Mesenchymal stem cell (in vitro differentiated cells and primary cell): ENCODE measurements around the gene ABCD4.

Experiments used
- DNase-seq: peaks from one replicate; pipeline ENCODE4 v3.0.0-alpha.2; 2013
- H2AFZ ChIP-seq: one replicate; pipeline ENCODE4 v1.6.1; 2013; ENCODE audit warnings: low read depth, mild to moderate bottlenecking, control low read depth, inconsistent platforms, low read length, moderate library complexity
- H2AK5ac ChIP-seq: 2 replicates; pipeline ENCODE4 v1.6.1; 2013; ENCODE audit warnings: low read length, moderate library complexity, mild to moderate bottlenecking, inconsistent platforms; ENCODE audit not compliant: severe bottlenecking
- H2BK120ac ChIP-seq: one replicate; pipeline ENCODE4 v1.6.1; 2013; ENCODE audit warnings: low read depth, mild to moderate bottlenecking, inconsistent platforms, low read length, moderate library complexity
- H2BK12ac ChIP-seq, 2 experiments: one replicate each; pipeline ENCODE4 v1.6.1; 2013; ENCODE audit warnings: inconsistent platforms in 2 of 2, low read length in 2 of 2, mild to moderate bottlenecking in 2 of 2, moderate library complexity in 2 of 2, control low read depth in 1 of 2
- H2BK15ac ChIP-seq: one replicate; pipeline ENCODE4 v1.6.1; 2013; ENCODE audit warnings: mild to moderate bottlenecking, low read depth, inconsistent platforms; ENCODE audit not compliant: poor library complexity, severe bottlenecking
- H2BK5ac ChIP-seq: 2 replicates; pipeline ENCODE4 v1.6.1; 2013; ENCODE audit warnings: low read depth, mild to moderate bottlenecking, low read length, control low read depth, inconsistent platforms; ENCODE audit not compliant: poor library complexity, severe bottlenecking
- H3K14ac ChIP-seq, 2 experiments: one replicate each; pipeline ENCODE4 v1.6.1; 2013; ENCODE audit warnings: inconsistent platforms in 2 of 2, low read length in 2 of 2, control low read depth in 1 of 2, mild to moderate bottlenecking in 1 of 2, moderate library complexity in 1 of 2
- H3K18ac ChIP-seq, 2 experiments: one replicate each; pipeline ENCODE4 v1.6.1; 2013; ENCODE audit warnings: inconsistent platforms in 2 of 2, low read length in 2 of 2, control low read depth in 1 of 2, low read depth in 1 of 2, mild to moderate bottlenecking in 1 of 2
- H3K23ac ChIP-seq, 2 experiments: one replicate each; pipeline ENCODE4 v1.6.1; 2013; ENCODE audit warnings: inconsistent platforms in 2 of 2, low read length in 2 of 2, mild to moderate bottlenecking in 2 of 2, moderate library complexity in 2 of 2, control low read depth in 1 of 2
- H3K27ac ChIP-seq: 2 replicates; pipeline ENCODE4 v1.5.1; 2013; ENCODE audit warnings: mild to moderate bottlenecking, moderate library complexity, low read length, control low read depth, inconsistent platforms; ENCODE audit not compliant: poor library complexity, severe bottlenecking
- H3K27me3 ChIP-seq, 2 experiments: 2 replicates each; pipeline versions ENCODE4 v1.6.1 to v1.7.0; 2013; ENCODE audit warnings: low read length in 2 of 2, mild to moderate bottlenecking in 2 of 2, moderate library complexity in 2 of 2, control low read depth in 1 of 2, inconsistent platforms in 1 of 2; ENCODE audit not compliant: control insufficient read depth in 1 of 2, insufficient read depth in 1 of 2
- H3K36me3 ChIP-seq, 2 experiments: 2 replicates each; pipeline versions ENCODE4 v1.6.1 to v1.7.0; 2013; ENCODE audit warnings: low read length in 2 of 2, control low read depth in 1 of 2, inconsistent platforms in 1 of 2, low read depth in 1 of 2, mild to moderate bottlenecking in 1 of 2; ENCODE audit not compliant: insufficient read depth in 2 of 2, control insufficient read depth in 1 of 2
- H3K4ac ChIP-seq, 2 experiments: one replicate each; pipeline ENCODE4 v1.6.1; 2013; ENCODE audit warnings: inconsistent platforms in 2 of 2, low read length in 2 of 2, mild to moderate bottlenecking in 2 of 2, moderate library complexity in 2 of 2, control low read depth in 1 of 2, low read depth in 1 of 2
- H3K4me1 ChIP-seq: 2 replicates; pipeline ENCODE4 v1.6.1; 2013; ENCODE audit warnings: low read depth, low read length, control low read depth; ENCODE audit not compliant: control insufficient read depth, insufficient read depth
- H3K4me2 ChIP-seq: 2 replicates; pipeline ENCODE4 v1.6.1; 2013; ENCODE audit warnings: low read length, mild to moderate bottlenecking, inconsistent platforms; ENCODE audit not compliant: poor library complexity, severe bottlenecking
- H3K4me3 ChIP-seq, 2 experiments: 2 replicates each; pipeline versions ENCODE4 v1.5.1 to v1.7.0; 2013; ENCODE audit warnings: low read length in 2 of 2, mild to moderate bottlenecking in 2 of 2, control low read depth in 1 of 2, low read depth in 1 of 2; ENCODE audit not compliant: insufficient read depth in 1 of 2
- H3K79me1 ChIP-seq: replicated peaks from 2 replicates; pipeline ENCODE4 v1.6.1; 2013; ENCODE audit warnings: mild to moderate bottlenecking, control low read depth, low read length, inconsistent platforms; ENCODE audit not compliant: poor library complexity, severe bottlenecking
- H3K9ac ChIP-seq: 2 replicates; pipeline ENCODE4 v1.7.0; 2013; ENCODE audit warnings: mild to moderate bottlenecking, low read length, moderate library complexity
- H3K9me3 ChIP-seq: 2 replicates; pipeline ENCODE4 v1.7.0; 2013; ENCODE audit warnings: mild to moderate bottlenecking, low read length; ENCODE audit not compliant: control insufficient read depth
- H4K8ac ChIP-seq: one replicate; pipeline ENCODE4 v1.6.1; 2013; ENCODE audit warnings: inconsistent platforms, mild to moderate bottlenecking, low read length, moderate library complexity
- H4K91ac ChIP-seq: one replicate; pipeline ENCODE4 v1.6.1; 2013; ENCODE audit warnings: mild to moderate bottlenecking, low read length, inconsistent platforms
- WGBS: methylation state at CpG from one replicate; pipeline ENCODE4 v1.1.7; 2013; ENCODE audit warnings: mixed read lengths; 5-methylcytosine and 5-hydroxymethylcytosine counted together

ABCD4 gene

GRCh38 chr14:74239848-74240793 is 62.6 kb downstream of the ABCD4 start:
- H3K79me1 ChIP-seq, result no peaks in the 10 kb centered on the region
- H3K4me1 ChIP-seq, result peaks cover 15% of the 10 kb centered on the region
- H2AK5ac ChIP-seq, result no peak overlapping the region
- peaks cover 0 to 3% of the 10 kb centered on the region in 2 experiments for H3K36me3 ChIP-seq
- H2BK12ac ChIP-seq, result no peak overlapping the region
- no peak overlapping the region for H4K91ac ChIP-seq
- no peak overlapping the region for H2AFZ ChIP-seq
- no peak overlapping the region for H3K4ac ChIP-seq
- no peak overlapping the region for H3K27ac ChIP-seq
- H4K8ac ChIP-seq, result no peak overlapping the region
- H3K9me3 ChIP-seq, result no peaks in the 10 kb centered on the region
- peaks cover 94% of the 10 kb centered on the region in 2 experiments for H3K27me3 ChIP-seq
- no peak overlapping the region for H3K4me2 ChIP-seq
- H3K23ac ChIP-seq, result peak overlapping the region in 1 of 2 experiments; percentile 74
- H3K4me3 ChIP-seq, result no peak overlapping the region
- peak; percentile 22 for DNase-seq
- H3K14ac ChIP-seq, result no peak overlapping the region
- H2BK5ac ChIP-seq, result no peak overlapping the region
- no peak overlapping the region for H2BK120ac ChIP-seq
- no peak overlapping the region for H3K9ac ChIP-seq
- 4% methylated on average over 87 of the region's 94 CpGs for WGBS
- no peak overlapping the region for H2BK15ac ChIP-seq
- no peak overlapping the region for H3K18ac ChIP-seq

GRCh38 chr14:74238974-74239847 is 63.5 kb downstream of the ABCD4 start, which contains the start of gene VSX2:
Gene VSX2 (plus strand): TSS chr14:74239449. CDS start chr14:74239562, 113 bp downstream.
- Histone ChIP-seq H3K9me3 (no peaks in the 10 kb centered on the region), H2BK120ac (no peak within 1 kb of the TSS)

GRCh38 chr14:74237441-74237840 is 65.3 kb downstream of the ABCD4 start:
- H2BK12ac ChIP-seq, result no peak overlapping the region
- peaks cover 0 to 3% of the 10 kb centered on the region in 2 experiments for H3K36me3 ChIP-seq
- no peak overlapping the region for H3K4me3 ChIP-seq
- no peaks in the 10 kb centered on the region for H3K79me1 ChIP-seq
- no peak overlapping the region for H3K14ac ChIP-seq
- peaks cover 15% of the 10 kb centered on the region for H3K4me1 ChIP-seq
- H2BK120ac ChIP-seq, result no peak overlapping the region
- no peak overlapping the region for H3K18ac ChIP-seq
- no peak overlapping the region for H3K27ac ChIP-seq
- no peak overlapping the region for H3K4ac ChIP-seq
- no peak overlapping the region for H3K4me2 ChIP-seq
- H3K9me3 ChIP-seq, result peaks cover under 1% of the 10 kb centered on the region
- peaks cover 88% of the 10 kb centered on the region in 2 experiments for H3K27me3 ChIP-seq
- no peak overlapping the region for H4K91ac ChIP-seq
- no peak overlapping the region for H2BK15ac ChIP-seq
- no peak overlapping the region for H2AFZ ChIP-seq
- WGBS, result 67% methylated on average over 4 of the region's 4 CpGs
- H4K8ac ChIP-seq, result no peak overlapping the region
- no peak overlapping the region for H2BK5ac ChIP-seq
- no peak overlapping the region for H2AK5ac ChIP-seq
- no peak overlapping the region for H3K23ac ChIP-seq
- DNase-seq, result no peak
- H3K9ac ChIP-seq, result no peak overlapping the region

More at GRCh38 chr14:74238974-74239847, 63.5 kb downstream of the ABCD4 start, which contains the start of gene VSX2:
- Histone ChIP-seq H3K36me3 (peaks cover 0 to 3% of the 10 kb centered on the region in 2 experiments), H2BK5ac (no peak within 1 kb of the TSS), H3K4me3 (no peak within 1 kb of the TSS), H3K27me3 (peaks cover 94% of the 10 kb centered on the region in 2 experiments), H3K18ac (no peak within 1 kb of the TSS), H3K9ac (no peak within 1 kb of the TSS), H3K4ac (no peak within 1 kb of the TSS), H2AK5ac (no peak within 1 kb of the TSS), H3K14ac (no peak within 1 kb of the TSS), H4K8ac (no peak within 1 kb of the TSS), H4K91ac (no peak within 1 kb of the TSS), H3K79me1 (no peaks in the 10 kb centered on the region), H3K27ac (no peak within 1 kb of the TSS), H2BK12ac (no peak within 1 kb of the TSS), H2AFZ (no peak within 1 kb of the TSS), H3K4me1 (peaks cover 15% of the 10 kb centered on the region), H2BK15ac (no peak within 1 kb of the TSS), H3K23ac (no peak within 1 kb of the TSS), H3K4me2 (no peak within 1 kb of the TSS)
- 8% methylated on average over 40 of the region's 40 CpGs for WGBS
- DNase-seq, result no peak
